DND-41 (cell line): ENCODE results near the gene PHF21B.

Source experiments
- ATAC-seq: fragments of 200-7000 bp; cut with Tn5 transposase; 3 replicates; pipeline ENCODE4 v1.9.1; 2021; ENCODE audit warnings: low read depth; ENCODE audit not compliant: insufficient read depth
- DNase-seq: peaks from one replicate; pipeline ENCODE4 v3.0.0-alpha.2; 2020
- H2AFZ ChIP-seq: 2 replicates; pipeline ENCODE4 v1.6.0; 2012; ENCODE audit warnings: low read depth, low read length
- H3K27ac ChIP-seq: 2 replicates; pipeline ENCODE4 v1.5.1; 2012; ENCODE audit warnings: low read length, inconsistent platforms
- H3K27me3 ChIP-seq: fragments of 200-600 bp; sonication (generic); 2 replicates; pipeline ENCODE4 v1.6.0; 2012; ENCODE audit warnings: low read length, mild to moderate bottlenecking, inconsistent platforms; ENCODE audit not compliant: insufficient read depth, poor library complexity
- H3K36me3 ChIP-seq: 2 replicates; pipeline ENCODE4 v1.5.1; 2012; ENCODE audit warnings: low read length, inconsistent platforms; ENCODE audit not compliant: insufficient read depth
- H3K4me1 ChIP-seq: 2 replicates; pipeline ENCODE4 v1.5.1; 2012; ENCODE audit warnings: mild to moderate bottlenecking, low read length; ENCODE audit not compliant: insufficient read depth
- H3K4me2 ChIP-seq: 2 replicates; pipeline ENCODE4 v1.6.0; 2012; ENCODE audit warnings: mild to moderate bottlenecking, moderate library complexity, low read length, inconsistent platforms; ENCODE audit not compliant: insufficient read depth
- H3K4me3 ChIP-seq, 2 experiments: fragments of 200-600 bp in 1 of 2; shearing (Covaris generic) in 1 of 2; 2 replicates each; pipeline ENCODE4 v1.5.1; 2012 to 2016; ENCODE audit warnings: inconsistent platforms in 2 of 2, low read length in 2 of 2, mild to moderate bottlenecking in 2 of 2, low read depth in 1 of 2, moderate library complexity in 1 of 2
- H3K79me2 ChIP-seq: 2 replicates; pipeline ENCODE4 v1.6.0; 2012; ENCODE audit warnings: low read length, inconsistent platforms; ENCODE audit not compliant: insufficient read depth
- H3K9ac ChIP-seq: 2 replicates; pipeline ENCODE4 v1.6.0; 2012; ENCODE audit warnings: low read depth, mild to moderate bottlenecking, inconsistent platforms, low read length, moderate library complexity
- H3K9me3 ChIP-seq: 2 replicates; pipeline ENCODE4 v1.5.1; 2012; ENCODE audit warnings: low read length, moderate library complexity, mild to moderate bottlenecking, inconsistent platforms; ENCODE audit not compliant: insufficient read depth, severe bottlenecking
- H4K20me1 ChIP-seq: 2 replicates; pipeline ENCODE4 v1.6.0; 2012; ENCODE audit warnings: low read length; ENCODE audit not compliant: insufficient read depth
- EZH2 ChIP-seq: IDR thresholded peaks from 3 replicates; pipeline ENCODE4 v1.6.1; 2012; ENCODE audit warnings: borderline replicate concordance, low read depth, mild to moderate bottlenecking, moderate library complexity, low read length, inconsistent platforms; ENCODE audit not compliant: severe bottlenecking
- TF ChIP-seq, protein P1 (sequence below): IDR thresholded peaks from 2 replicates; pipeline ENCODE4 v1.5.1; 2012; ENCODE audit warnings: borderline replicate concordance, low read length, moderate library complexity, mild to moderate bottlenecking; ENCODE audit not compliant: poor library complexity, severe bottlenecking; ENCODE audit errors: extremely low read depth

The PHF21B gene

DNA sequence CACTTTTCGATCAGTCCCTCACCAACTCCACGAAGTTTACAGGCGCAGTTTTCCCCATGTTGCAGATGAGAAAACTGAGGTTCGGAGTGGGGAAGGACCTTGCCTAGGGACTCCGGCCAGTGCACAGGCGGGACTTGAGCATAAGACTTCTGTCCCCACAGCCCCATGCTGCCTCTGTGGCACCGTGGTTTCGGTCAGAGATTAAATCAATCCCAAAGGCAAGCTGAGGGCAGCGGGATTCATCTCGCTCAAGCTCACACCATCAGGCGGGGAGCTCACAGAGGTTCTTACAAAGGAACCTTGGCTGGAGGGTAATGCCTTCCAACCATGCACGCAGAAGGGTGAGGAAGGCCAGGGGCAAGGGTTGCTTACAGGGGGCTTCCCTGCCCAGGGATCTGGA lies 115.5 kb downstream of the PHF21B start:
- H3K9ac ChIP-seq = no peak overlapping the region
- H2AFZ ChIP-seq = no peak overlapping the region
- no peak overlapping the region for H3K4me3 ChIP-seq
- H3K79me2 ChIP-seq = no peaks in the 10 kb centered on the region
- H3K27ac ChIP-seq = no peak overlapping the region
- TF ChIP-seq, protein P1, sequence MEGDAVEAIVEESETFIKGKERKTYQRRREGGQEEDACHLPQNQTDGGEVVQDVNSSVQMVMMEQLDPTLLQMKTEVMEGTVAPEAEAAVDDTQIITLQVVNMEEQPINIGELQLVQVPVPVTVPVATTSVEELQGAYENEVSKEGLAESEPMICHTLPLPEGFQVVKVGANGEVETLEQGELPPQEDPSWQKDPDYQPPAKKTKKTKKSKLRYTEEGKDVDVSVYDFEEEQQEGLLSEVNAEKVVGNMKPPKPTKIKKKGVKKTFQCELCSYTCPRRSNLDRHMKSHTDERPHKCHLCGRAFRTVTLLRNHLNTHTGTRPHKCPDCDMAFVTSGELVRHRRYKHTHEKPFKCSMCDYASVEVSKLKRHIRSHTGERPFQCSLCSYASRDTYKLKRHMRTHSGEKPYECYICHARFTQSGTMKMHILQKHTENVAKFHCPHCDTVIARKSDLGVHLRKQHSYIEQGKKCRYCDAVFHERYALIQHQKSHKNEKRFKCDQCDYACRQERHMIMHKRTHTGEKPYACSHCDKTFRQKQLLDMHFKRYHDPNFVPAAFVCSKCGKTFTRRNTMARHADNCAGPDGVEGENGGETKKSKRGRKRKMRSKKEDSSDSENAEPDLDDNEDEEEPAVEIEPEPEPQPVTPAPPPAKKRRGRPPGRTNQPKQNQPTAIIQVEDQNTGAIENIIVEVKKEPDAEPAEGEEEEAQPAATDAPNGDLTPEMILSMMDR = no peak
- TF ChIP-seq EZH2 = no peak
- H3K4me1 ChIP-seq = no peaks in the 10 kb centered on the region
- peaks cover 7% of the 10 kb centered on the region for H4K20me1 ChIP-seq
- no peaks in the 10 kb centered on the region for H3K9me3 ChIP-seq
- ATAC-seq = no peak
- H3K27me3 ChIP-seq = no peaks in the 10 kb centered on the region
- DNase-seq = no peak
- no peak overlapping the region for H3K4me2 ChIP-seq
- H3K36me3 ChIP-seq = peaks cover 62% of the 10 kb centered on the region

DNA sequence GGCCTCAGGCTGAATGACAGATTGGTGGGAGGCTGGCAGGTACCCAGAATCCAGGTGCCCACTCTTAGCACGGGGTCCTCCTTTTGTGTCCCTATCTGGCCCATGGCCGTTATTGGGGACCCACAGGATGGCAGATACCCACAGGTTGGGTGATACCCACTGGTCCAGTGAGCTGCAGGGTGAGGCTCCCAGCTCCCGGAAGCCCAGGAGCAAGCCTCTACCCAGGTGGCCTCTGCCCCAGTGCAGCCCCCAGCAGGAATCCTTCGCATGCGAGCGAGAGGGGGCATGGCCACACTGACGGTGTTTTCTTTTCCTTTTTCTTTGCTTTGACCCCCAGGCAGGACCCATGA lies 116.1 kb downstream of the PHF21B start:
- no peak overlapping the region for H3K9ac ChIP-seq
- TF ChIP-seq, protein P1 = no peak
- no peak for TF ChIP-seq EZH2
- H4K20me1 ChIP-seq = peaks cover 7% of the 10 kb centered on the region
- DNase-seq = no peak
- no peaks in the 10 kb centered on the region for H3K4me1 ChIP-seq
- H3K4me3 ChIP-seq = no peak overlapping the region
- no peak overlapping the region for H3K27ac ChIP-seq
- peaks cover 66% of the 10 kb centered on the region for H3K36me3 ChIP-seq
- no peaks in the 10 kb centered on the region for H3K9me3 ChIP-seq
- H3K79me2 ChIP-seq = no peaks in the 10 kb centered on the region
- no peak overlapping the region for H2AFZ ChIP-seq
- no peak for ATAC-seq
- no peak overlapping the region for H3K4me2 ChIP-seq
- no peaks in the 10 kb centered on the region for H3K27me3 ChIP-seq

DNA sequence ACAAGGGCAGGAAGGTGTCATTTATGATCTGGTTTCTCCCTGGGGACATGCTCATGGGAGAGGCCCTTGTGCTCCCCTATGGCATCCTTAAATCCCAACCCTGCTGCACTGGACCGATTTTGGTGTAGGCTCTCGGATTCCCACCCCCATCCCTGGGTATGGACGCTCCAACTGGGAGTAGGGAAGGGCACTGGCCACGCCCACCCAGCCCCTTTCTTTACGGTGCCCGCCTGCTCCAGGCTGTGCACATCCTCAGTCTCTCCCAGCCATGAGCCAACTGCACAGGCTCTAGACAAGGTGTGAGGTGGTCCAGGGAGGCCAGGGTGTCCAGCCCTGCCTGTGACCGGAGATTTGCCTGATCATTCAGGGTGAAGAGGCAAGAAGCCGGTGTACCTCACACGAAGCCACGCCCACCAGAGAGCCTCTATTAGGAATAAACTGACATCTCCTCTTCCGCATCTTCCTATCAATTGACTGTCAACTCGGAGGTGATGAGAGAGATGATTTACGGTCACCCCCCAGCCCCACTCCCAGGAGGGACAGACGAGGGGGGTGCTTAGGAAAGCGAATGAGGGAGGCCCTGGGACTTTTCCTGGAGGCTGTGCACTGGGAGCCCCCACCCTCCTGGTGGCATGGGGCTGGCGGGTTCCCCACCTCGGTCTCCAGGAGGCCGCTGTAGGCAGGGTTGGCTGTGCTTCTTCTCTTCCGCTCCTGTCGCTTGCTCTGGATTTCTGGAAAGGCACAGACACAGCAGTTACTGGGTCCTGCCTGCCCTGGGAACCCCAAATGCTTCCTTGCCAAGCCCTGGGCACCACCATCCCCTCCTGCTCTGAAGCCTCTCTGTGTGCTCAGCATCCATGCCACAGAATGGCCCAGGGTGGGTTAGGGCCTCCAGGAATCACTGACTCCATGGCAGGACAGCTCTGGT lies 116.7 kb downstream of the PHF21B start:
- H3K4me3 ChIP-seq = no peak overlapping the region
- no peaks in the 10 kb centered on the region for H3K9me3 ChIP-seq
- H3K36me3 ChIP-seq = peaks cover 69% of the 10 kb centered on the region

More for the DNA sequence above, 116.7 kb downstream of the PHF21B start:
- DNase-seq = no peak
- TF ChIP-seq EZH2 = no peak
- TF ChIP-seq, protein P1 = no peak
- Histone ChIP-seq H3K79me2 (no peaks in the 10 kb centered on the region), H2AFZ (no peak overlapping the region), H3K4me2 (no peak overlapping the region), H3K4me1 (no peaks in the 10 kb centered on the region), H3K27ac (no peak overlapping the region), H4K20me1 (peaks cover 7% of the 10 kb centered on the region), H3K27me3 (no peaks in the 10 kb centered on the region), H3K9ac (no peak overlapping the region)
- no peak for ATAC-seq
